AG04450 (cell line): ENCODE results near the gene CTR9. TPM values are rescaled to one million over a fixed set of nuclear protein-coding genes. Genes with fewer than 3 reads are reported as not detected.
A peak's percentile ranks its signal among the peaks of the same experiment; 100 is the strongest.

ENCODE experiments used
- CTCF ChIA-PET: fragments of 300-600, 350-600 bp; formaldehyde crosslinking; extraction: SDS; loops from one replicate; lab custom pipeline; 2022; ENCODE audit warnings: antibody characterized with exemption, inconsistent platforms; lab: Charles Lee
- POLR2A ChIA-PET: fragments of 350-600 bp; formaldehyde crosslinking; extraction: SDS; loops from one replicate; lab custom pipeline; 2021; ENCODE audit warnings: antibody characterized with exemption, inconsistent platforms; lab: Yijun Ruan, JAX
- DNase-seq: peaks from one replicate; pipeline ENCODE4 v3.0.0-alpha.2; 2011; ENCODE audit warnings: low read depth, low spot score
- H3K27ac ChIP-seq: one replicate; pipeline ENCODE4 v1.5.1; 2012; ENCODE audit warnings: low read depth, low read length, control low read depth
- H3K27me3 ChIP-seq: one replicate; pipeline ENCODE4 v1.6.0; 2012; ENCODE audit warnings: low read length; ENCODE audit not compliant: control insufficient read depth, insufficient read depth
- H3K4me3 ChIP-seq: 2 replicates; pipeline ENCODE4 v1.5.1; 2011; ENCODE audit warnings: mild to moderate bottlenecking, low read depth, low read length, control low read depth
- H3K9me3 ChIP-seq: 2 replicates; pipeline ENCODE4 v1.5.1; 2012; ENCODE audit warnings: low read length; ENCODE audit not compliant: control insufficient read depth, insufficient read depth
- CTCF ChIP-seq: IDR thresholded peaks from 2 replicates; pipeline ENCODE4 v1.5.1; 2011; ENCODE audit warnings: low read depth, low read length, control low read depth, inconsistent platforms
- polyA plus RNA-seq: library from polyadenylated mRNA; depleted of rRNA; stranded (reverse); fragments of >200 nt; gene quantifications from 2 replicates; pipeline ENCODE4 v1.2.3, GENCODE V29; 2011

CTR9 gene
- polyA plus RNA-seq, 1 experiment, result 22.6 TPM

- H3K27ac ChIP-seq, result no peak overlapping the region
- H3K9me3 ChIP-seq, result peaks cover 4% of the 10 kb centered on the region; the same call in 1 of the 2 replicates
- CTCF ChIA-PET, result interaction anchor here (2.0 kb wide), 1 partner anchor 18 kb away, joined by 8 read pairs; no protein-coding TSS in a partner anchor
- H3K4me3 ChIP-seq, result peak overlapping the region; percentile 93
- POLR2A ChIA-PET, result interaction anchor here (0.9 kb wide), 1 partner anchor 17 kb away, joined by 3 read pairs; no protein-coding TSS in a partner anchor
- no peaks in the 10 kb centered on the region for H3K27me3 ChIP-seq
- no peak for TF ChIP-seq CTCF
- no peak for DNase-seq
Measured at GRCh38 chr11:10752486-10752885, 1.4 kb downstream of the CTR9 start.

GRCh38 chr11:10758957-10759356 lies 7.9 kb downstream of the CTR9 start:
- POLR2A ChIA-PET, result interaction anchor here (0.7 kb wide), 1 partner anchor 99 kb away, joined by 3 read pairs; the partner anchor contains the start of gene ZBED5
- Histone ChIP-seq H3K27me3 (no peaks in the 10 kb centered on the region), H3K27ac (no peak overlapping the region), H3K4me3 (no peak overlapping the region), H3K9me3 (no peaks in the 10 kb centered on the region)
- CTCF ChIA-PET, result interaction anchor here (3.3 kb wide), 1 partner anchor 11 kb away, joined by 15 read pairs; no protein-coding TSS in a partner anchor
- no peak for DNase-seq
- peak; percentile 34 for TF ChIP-seq CTCF

GRCh38 chr11:10761085-10761698 lies 10.1 kb downstream of the CTR9 start:
- H3K4me3 ChIP-seq, result no peak overlapping the region
- no peak overlapping the region for H3K27ac ChIP-seq
- no peaks in the 10 kb centered on the region for H3K9me3 ChIP-seq
- H3K27me3 ChIP-seq, result no peaks in the 10 kb centered on the region
- no peak for TF ChIP-seq CTCF
- POLR2A ChIA-PET, result no interaction called here
- CTCF ChIA-PET, result interaction anchor here (0.8 to 2.9 kb wide), 3 partner anchors 8 to 117 kb away, joined by 3 to 23 read pairs (median 3); no protein-coding TSS in a partner anchor
- DNase-seq, result no peak

- ChIA-PET CTCF (interaction anchor here (2.9 kb wide), 1 partner anchor 8 kb away, joined by 23 read pairs; no protein-coding TSS in a partner anchor), POLR2A (no interaction called here)
- Histone ChIP-seq H3K27me3 (no peaks in the 10 kb centered on the region), H3K4me3 (no peak overlapping the region), H3K27ac (no peak overlapping the region), H3K9me3 (no peaks in the 10 kb centered on the region)
- TF ChIP-seq CTCF, result no peak
- no peak for DNase-seq
Measured at GRCh38 chr11:10762185-10762584, 11.1 kb downstream of the CTR9 start.

- no peak overlapping the region for H3K4me3 ChIP-seq
- TF ChIP-seq CTCF, result no peak
- CTCF ChIA-PET, result interaction anchor here (0.8 kb wide), 1 partner anchor 8 kb away, joined by 3 read pairs; no protein-coding TSS in a partner anchor
- POLR2A ChIA-PET, result no interaction called here
- H3K9me3 ChIP-seq, result no peaks in the 10 kb centered on the region
- no peak for DNase-seq
- H3K27me3 ChIP-seq, result no peaks in the 10 kb centered on the region
- H3K27ac ChIP-seq, result no peak overlapping the region
Measured at GRCh38 chr11:10762913-10763421, 11.9 kb downstream of the CTR9 start.
